Body of pancreas (tissue), 4 donors: ENCODE results near the gene FTH1. TPM values are rescaled to one million over a fixed set of nuclear protein-coding genes. Genes with fewer than 3 reads are reported as not detected.
A peak's percentile ranks its signal among the peaks of the same experiment; 100 is the strongest.

ENCODE experiments used
- ATAC-seq: fragments of 150-250 bp; one replicate; pipeline ENCODE4 v1.9.1; 2016
- DNase-seq, 4 donors: peaks; one replicate each; pipeline ENCODE4 v3.0.0-alpha.2; 2019
- H3K27ac ChIP-seq, 4 donors: fragments of 200-600 bp; sonication (generic); 1 replicate in 3 of 4; 2 replicates in 1 of 4; pipeline versions ENCODE4 v1.5.1 to v1.6.1; 2016 to 2019; ENCODE audit warnings: mild to moderate bottlenecking in 1 of 4, mixed read lengths in 1 of 4, moderate library complexity in 1 of 4
- H3K27me3 ChIP-seq, 2 donors: fragments of 200-600 bp; sonication (generic); one replicate each; pipeline ENCODE4 v1.6.0; 2016; ENCODE audit warnings: mild to moderate bottlenecking in 1 of 2
- H3K36me3 ChIP-seq, 2 donors: fragments of 200-600 bp; sonication (generic); replicated peaks in 1 of 2; 2 replicates each; pipeline ENCODE4 v1.5.1; 2016; ENCODE audit warnings: low read depth in 2 of 2; ENCODE audit not compliant: insufficient read depth in 1 of 2
- H3K4me1 ChIP-seq: fragments of 200-600 bp; sonication (generic); one replicate; pipeline ENCODE4 v1.6.0; 2016
- H3K4me3 ChIP-seq, 2 donors: fragments of 200-600 bp; sonication (generic); 1 replicate in 1 of 2; 2 replicates in 1 of 2; pipeline ENCODE4 v1.5.1; 2016 to 2019
- H3K9me3 ChIP-seq, 3 donors: fragments of 200-600 bp; sonication (generic); 1 replicate in 2 of 3; 2 replicates in 1 of 3; pipeline ENCODE4 v1.5.1; 2016
- POLR2A ChIP-seq, 3 donors: fragments of 450-650 bp; IDR thresholded peaks; one replicate each; pipeline ENCODE4 v1.6.1; 2016; ENCODE audit warnings: antibody characterized with exemption in 3 of 3, mild to moderate bottlenecking in 2 of 3
- WGBS, 2 donors: methylation state at CpG; one replicate each; pipeline ENCODE4 v1.1.5; 2017; 5-methylcytosine and 5-hydroxymethylcytosine counted together
- intact Hi-C: fragments of 100-400 bp; cut with DNase I; formaldehyde crosslinking; loops from one replicate; pipeline ENCODE4 v1.15.1; 2023
- total RNA-seq, 2 donors: library from RNA; depleted of rRNA; stranded (reverse); fragments of >200 nt; gene quantifications; one replicate each; pipeline ENCODE4 v1.1.0, GENCODE V29; 2016
- TF ChIP-seq, protein P1 (sequence below), 7 experiments: fragments of 450-650 bp in 4 of 7; fragments of 200-600 bp in 3 of 7; sonication (generic) in 3 of 7; IDR thresholded peaks; one replicate each; pipeline ENCODE4 v1.5.1; 2016 to 2019; ENCODE audit warnings: antibody characterized with exemption in 7 of 7

Gene FTH1
- total RNA-seq, 2 donors from 2014 or later = 1,333 to 1,363 TPM

DNA sequence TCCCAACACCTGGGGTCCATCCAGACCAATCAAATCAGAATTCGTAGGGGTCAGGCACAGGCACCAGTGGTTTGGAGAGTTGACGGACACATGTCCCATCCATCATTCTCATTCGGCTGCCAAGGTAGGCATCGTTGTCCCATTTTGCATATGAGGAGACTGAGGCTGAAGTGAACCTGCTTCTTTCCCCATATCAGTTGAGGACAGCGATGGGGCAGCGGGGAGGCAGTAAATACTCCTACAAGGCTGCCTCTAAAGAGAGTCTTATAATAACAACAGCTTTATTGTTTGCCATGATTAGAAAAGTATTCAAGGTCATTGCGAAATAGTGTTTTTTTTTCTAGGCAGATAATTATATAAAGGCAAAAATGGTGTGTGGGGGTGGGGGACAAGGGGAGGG, 18.9 kb downstream of the FTH1 start:
- H3K9me3 ChIP-seq = no peaks in the 10 kb centered on the region
- 18 to 32% methylated on average over 7 of the region's 7 CpGs for WGBS, 2 donors
- ATAC-seq = peak; percentile 13
- H3K4me3 ChIP-seq = no peak overlapping the region
- no peak for TF ChIP-seq POLR2A (IDR thresholded peaks at IDR 0.05)
- TF ChIP-seq, protein P1, sequence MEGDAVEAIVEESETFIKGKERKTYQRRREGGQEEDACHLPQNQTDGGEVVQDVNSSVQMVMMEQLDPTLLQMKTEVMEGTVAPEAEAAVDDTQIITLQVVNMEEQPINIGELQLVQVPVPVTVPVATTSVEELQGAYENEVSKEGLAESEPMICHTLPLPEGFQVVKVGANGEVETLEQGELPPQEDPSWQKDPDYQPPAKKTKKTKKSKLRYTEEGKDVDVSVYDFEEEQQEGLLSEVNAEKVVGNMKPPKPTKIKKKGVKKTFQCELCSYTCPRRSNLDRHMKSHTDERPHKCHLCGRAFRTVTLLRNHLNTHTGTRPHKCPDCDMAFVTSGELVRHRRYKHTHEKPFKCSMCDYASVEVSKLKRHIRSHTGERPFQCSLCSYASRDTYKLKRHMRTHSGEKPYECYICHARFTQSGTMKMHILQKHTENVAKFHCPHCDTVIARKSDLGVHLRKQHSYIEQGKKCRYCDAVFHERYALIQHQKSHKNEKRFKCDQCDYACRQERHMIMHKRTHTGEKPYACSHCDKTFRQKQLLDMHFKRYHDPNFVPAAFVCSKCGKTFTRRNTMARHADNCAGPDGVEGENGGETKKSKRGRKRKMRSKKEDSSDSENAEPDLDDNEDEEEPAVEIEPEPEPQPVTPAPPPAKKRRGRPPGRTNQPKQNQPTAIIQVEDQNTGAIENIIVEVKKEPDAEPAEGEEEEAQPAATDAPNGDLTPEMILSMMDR (IDR thresholded peaks at IDR 0.05) = no peak
- intact Hi-C loops = loop anchor here (5.0 kb wide), 1 partner anchor 46 kb away; no protein-coding TSS in a partner anchor
- DNase-seq = no peak
- H3K4me1 ChIP-seq = peaks cover 29% of the 10 kb centered on the region
- no peaks in the 10 kb centered on the region for H3K27me3 ChIP-seq
- H3K27ac ChIP-seq = peak overlapping the region; percentile 52 to 68 (median 54)
- H3K36me3 ChIP-seq = no peaks in the 10 kb centered on the region

DNA sequence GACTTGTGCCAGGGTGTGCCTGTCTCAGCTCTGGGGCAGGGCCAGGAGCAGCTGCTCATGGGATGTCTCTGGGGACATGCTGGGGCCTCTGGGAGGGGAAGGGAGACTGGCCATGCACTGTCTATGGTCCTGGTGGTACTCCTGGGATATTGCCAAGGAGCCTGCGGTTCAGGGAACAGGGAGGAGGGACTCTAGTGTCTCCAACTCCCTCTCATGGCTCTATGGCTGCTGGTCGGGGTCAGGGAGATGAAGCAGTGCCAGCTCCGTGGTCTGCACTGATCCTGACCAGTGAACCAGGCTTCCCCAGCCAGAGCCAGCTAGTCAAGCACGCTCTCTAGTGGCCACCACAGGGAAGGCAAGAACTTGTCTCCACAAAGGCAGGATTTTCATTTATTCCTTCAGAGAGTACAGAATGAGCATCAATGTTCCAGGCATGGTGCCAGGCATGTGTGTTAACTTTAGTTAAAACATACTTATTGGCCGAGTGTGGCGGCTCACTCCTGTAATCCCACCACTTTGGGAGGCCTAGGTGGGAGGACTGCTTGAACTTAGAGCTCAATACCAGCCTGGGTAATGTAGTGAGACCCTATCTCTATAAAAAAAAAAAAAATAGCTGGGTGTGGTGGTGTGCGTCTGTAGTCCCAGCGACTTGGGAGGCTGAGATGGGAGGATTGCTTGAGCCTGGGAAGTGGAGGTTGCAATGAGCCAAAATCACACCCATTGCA, 19.8 kb downstream of the FTH1 start:
- WGBS, 2 donors = 5 to 6% methylated on average over 8 of the region's 8 CpGs
- Histone ChIP-seq H3K4me1 (peaks cover 29% of the 10 kb centered on the region), H3K27ac (no peak overlapping the region), H3K27me3 (no peaks in the 10 kb centered on the region), H3K4me3 (no peak overlapping the region), H3K36me3 (no peaks in the 10 kb centered on the region), H3K9me3 (no peaks in the 10 kb centered on the region)
- intact Hi-C loops = loop anchor here (5.0 kb wide), 1 partner anchor 45 kb away; no protein-coding TSS in a partner anchor
- TF ChIP-seq, protein P1 (IDR thresholded peaks at IDR 0.05) = peak; percentile 70 to 97 (median 94)
- no peak for TF ChIP-seq POLR2A (IDR thresholded peaks at IDR 0.05)
- DNase-seq (peak; percentile 87 to 91 (median 90)), ATAC-seq (peak; percentile 80)

DNA sequence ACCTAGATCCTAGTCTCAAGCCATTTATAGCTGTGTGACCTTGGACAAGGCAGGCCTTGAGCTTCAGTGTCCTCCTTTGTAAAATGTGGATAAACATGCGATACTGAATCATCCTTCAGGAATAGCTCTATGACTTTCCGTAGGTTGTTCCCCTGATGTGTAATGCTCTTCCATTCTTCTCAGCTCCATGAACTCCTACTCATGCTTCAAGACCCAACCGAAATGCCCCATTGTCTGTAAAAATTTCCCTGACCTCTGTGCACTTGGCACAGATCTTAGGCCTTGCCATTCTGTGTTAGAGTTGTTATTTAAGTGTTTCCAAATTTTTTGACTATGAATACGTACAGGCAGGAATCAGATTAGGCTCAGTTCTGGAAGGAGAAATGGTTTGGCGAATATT, 20.5 kb downstream of the FTH1 start:
- TF ChIP-seq POLR2A (IDR thresholded peaks at IDR 0.05) = no peak
- TF ChIP-seq, protein P1 (IDR thresholded peaks at IDR 0.05) = no peak
- Histone ChIP-seq H3K9me3 (no peaks in the 10 kb centered on the region), H3K36me3 (no peaks in the 10 kb centered on the region), H3K27ac (no peak overlapping the region), H3K4me3 (no peak overlapping the region), H3K27me3 (no peaks in the 10 kb centered on the region), H3K4me1 (peaks cover 29% of the 10 kb centered on the region)
- 85 to 90% methylated on average over 5 of the region's 5 CpGs for WGBS, 2 donors
- intact Hi-C loops = loop anchor here (5.0 kb wide), 1 partner anchor 45 kb away; no protein-coding TSS in a partner anchor
- ATAC-seq (no peak), DNase-seq (no peak)

DNA sequence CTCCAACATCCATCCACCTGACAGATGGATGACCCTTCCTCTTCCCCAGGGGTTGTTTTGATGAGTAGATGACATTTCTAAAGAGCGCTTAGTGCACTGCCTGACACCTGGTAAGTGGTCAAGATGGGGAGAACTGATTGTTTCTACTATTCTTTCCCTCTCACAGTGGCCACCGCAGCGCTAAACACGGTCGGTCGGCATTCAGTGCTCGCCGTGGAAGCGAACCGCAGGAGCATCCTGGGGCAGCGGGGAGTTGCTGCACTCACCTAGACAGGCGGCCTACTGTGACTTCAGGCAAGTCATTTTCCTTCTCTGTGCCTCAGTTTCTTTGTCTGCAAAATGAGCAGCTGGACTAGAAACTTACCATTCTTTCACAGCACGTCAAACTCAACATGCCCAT, 22.2 kb downstream of the FTH1 start:
- intact Hi-C loops = loop anchor here (5.0 kb wide), 1 partner anchor 43 kb away; no protein-coding TSS in a partner anchor
- Histone ChIP-seq H3K36me3 (no peaks in the 10 kb centered on the region), H3K27me3 (no peaks in the 10 kb centered on the region), H3K9me3 (no peaks in the 10 kb centered on the region), H3K4me3 (no peak overlapping the region), H3K27ac (no peak overlapping the region), H3K4me1 (peaks cover 28% of the 10 kb centered on the region)
- DNase-seq (no peak), ATAC-seq (no peak)
- TF ChIP-seq POLR2A (IDR thresholded peaks at IDR 0.05) = no peak
- TF ChIP-seq, protein P1 (IDR thresholded peaks at IDR 0.05) = no peak
- WGBS, 2 donors = 85 to 95% methylated on average over 13 of the region's 13 CpGs

DNA sequence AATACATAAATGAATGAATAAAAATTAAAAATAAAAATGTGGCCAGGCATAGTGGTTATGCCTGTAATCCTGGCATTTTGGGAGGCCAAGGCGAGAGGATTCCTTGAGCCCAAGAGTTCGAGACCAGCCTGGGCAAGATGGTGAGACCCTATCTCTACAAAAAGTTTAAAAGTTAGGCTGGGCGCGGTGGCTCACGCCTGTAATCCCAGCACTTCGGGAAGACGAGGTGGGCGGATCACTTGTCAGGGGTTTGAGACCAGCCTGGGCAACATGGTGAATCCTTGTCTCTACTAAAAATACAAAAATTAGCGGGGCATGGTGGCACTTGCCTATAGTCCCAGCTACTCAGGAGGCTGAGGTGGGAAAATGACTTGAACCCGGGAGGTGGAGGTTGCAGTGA, 27.0 kb downstream of the FTH1 start:
- TF ChIP-seq, protein P1 (IDR thresholded peaks at IDR 0.05) = no peak
- no peak for TF ChIP-seq POLR2A (IDR thresholded peaks at IDR 0.05)
- no peaks in the 10 kb centered on the region for H3K36me3 ChIP-seq
- no peaks in the 10 kb centered on the region for H3K9me3 ChIP-seq
- no peak overlapping the region for H3K4me3 ChIP-seq
- no peak for DNase-seq
- H3K27me3 ChIP-seq = no peaks in the 10 kb centered on the region
- WGBS, 2 donors = 87 to 89% methylated on average over 10 of the region's 10 CpGs
- intact Hi-C loops = no loop called here
- H3K27ac ChIP-seq = no peak overlapping the region
- ATAC-seq = no peak
- H3K4me1 ChIP-seq = no peaks in the 10 kb centered on the region
